Measurements from ENCODE around the gene ARHGAP5. TPM values are rescaled to one million over a fixed set of nuclear protein-coding genes. Genes with fewer than 3 reads are reported as not detected.

The ARHGAP5 gene
- total and polyA plus RNA-seq, 2 donors, result 27.1 to 338 TPM

DNA sequence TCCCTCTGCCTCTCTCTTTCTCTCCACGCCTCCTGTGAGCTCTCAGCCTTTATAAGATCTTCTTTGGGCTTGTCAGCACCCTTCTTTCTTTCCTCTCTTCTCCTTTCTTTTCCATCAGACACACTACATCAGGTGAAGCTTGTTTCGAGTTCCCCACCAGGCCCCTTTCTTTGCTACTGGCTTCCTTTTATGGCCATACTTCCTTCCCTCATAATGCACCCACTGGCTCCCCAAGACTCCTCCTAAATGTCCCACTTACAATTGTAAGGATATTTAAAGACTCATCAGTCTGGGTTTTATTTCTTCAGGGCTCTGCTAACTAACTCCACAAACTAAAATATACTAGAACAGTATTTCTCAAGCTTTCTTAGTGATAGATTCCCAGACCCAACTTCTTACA, 129.4 kb downstream of the ARHGAP5 start:
- no peak for DNase-seq (ENCODE audit: extremely low spot score)
- H3K4me3 ChIP-seq (ENCODE audit: low read depth, low read length), result no peak overlapping the region
- H3K4me1 ChIP-seq (ENCODE audit: insufficient read depth), result no peaks in the 10 kb centered on the region
- no peak overlapping the region for H3K27ac ChIP-seq (ENCODE audit: low read depth)
- no peaks in the 10 kb centered on the region for H3K36me3 ChIP-seq (ENCODE audit: insufficient read depth)
- WGBS, result 63% methylated on average over 2 of the region's 2 CpGs

DNA sequence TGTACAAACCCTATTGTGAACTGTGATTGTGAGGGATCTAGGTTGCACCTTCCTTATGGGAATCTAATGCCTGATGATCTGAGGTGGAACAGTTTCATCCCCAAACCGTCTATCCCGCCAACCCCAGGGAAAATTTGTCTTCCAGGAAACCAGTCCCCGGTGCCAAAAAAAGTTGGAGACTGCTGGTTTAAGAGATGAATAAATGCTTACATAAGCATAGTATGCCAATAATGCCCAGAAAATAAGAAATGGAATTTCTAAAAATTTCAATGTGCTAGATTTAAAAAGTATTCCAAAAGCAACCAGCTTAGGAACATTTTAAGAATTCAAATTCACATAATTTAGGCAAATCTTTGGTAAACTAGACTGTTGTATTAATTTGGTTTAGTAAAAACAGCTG, 131.4 kb downstream of the ARHGAP5 start:
- WGBS, result 81% methylated on average over 3 of the region's 3 CpGs
- H3K27ac ChIP-seq (ENCODE audit: low read depth), result no peak overlapping the region
- DNase-seq (ENCODE audit: extremely low spot score), result no peak

More for the DNA sequence above, 131.4 kb downstream of the ARHGAP5 start:
- H3K4me3 ChIP-seq (ENCODE audit: low read depth, low read length), result no peak overlapping the region
- H3K36me3 ChIP-seq (ENCODE audit: insufficient read depth), result no peaks in the 10 kb centered on the region
- H3K4me1 ChIP-seq (ENCODE audit: insufficient read depth), result no peaks in the 10 kb centered on the region

Small RNAs within 50 kb of the gene (small RNA-seq; reads per million reads assigned to genes)
- gene RNU6-7 (0.30 reads per million, percentile 9 among the genes with 10 or more reads in this experiment), gene RNU6-8 (not detected)

Other genes starting within 250 kb of the ARHGAP5 start
- gene RNU6-7, start 124.7 kb downstream of the ARHGAP5 start, total RNA-seq, result not detected
- not detected for gene RNU6-7, start 124.7 kb downstream of the ARHGAP5 start, polyA plus RNA-seq
- gene RNU6-8, start 126.0 kb downstream of the ARHGAP5 start, total RNA-seq, result not detected
- not detected for gene RNU6-8, start 126.0 kb downstream of the ARHGAP5 start, polyA plus RNA-seq

Data from urinary bladder (tissue), 4 donors.